HepG2 (cell line): ENCODE measurements around the gene AEBP1. TPM values are rescaled to one million over a fixed set of nuclear protein-coding genes. Genes with fewer than 3 reads are reported as not detected.

Experiments used
- DNMT1 ChIP-seq: sonication (generic); formaldehyde crosslinking; IDR thresholded peaks from 2 replicates; pipeline ENCODE4 v1.5.1; 2020; ENCODE audit warnings: mild to moderate bottlenecking, missing genetic modification reagents
- E2F2 ChIP-seq: sonication (generic); formaldehyde crosslinking; IDR thresholded peaks from 2 replicates; pipeline ENCODE4 v1.4.0; 2020; ENCODE audit warnings: missing genetic modification reagents, borderline replicate concordance
- EED ChIP-seq: sonication (generic); formaldehyde crosslinking; IDR thresholded peaks from 2 replicates; pipeline ENCODE4 v1.5.0; 2020; ENCODE audit warnings: mild to moderate bottlenecking, missing genetic modification reagents
- GPBP1L1 ChIP-seq: sonication (generic); formaldehyde crosslinking; IDR thresholded peaks from 2 replicates; pipeline ENCODE4 v1.5.0; 2020; ENCODE audit warnings: mild to moderate bottlenecking, missing genetic modification reagents
- GZF1 ChIP-seq: sonication (generic); formaldehyde crosslinking; IDR thresholded peaks from 2 replicates; pipeline ENCODE4 v1.5.1; 2020; ENCODE audit warnings: mild to moderate bottlenecking, missing genetic modification reagents
- HNF4A ChIP-seq: sonication (generic); formaldehyde crosslinking; IDR thresholded peaks from 2 replicates; pipeline ENCODE4 v1.4.0; 2020; ENCODE audit warnings: missing genetic modification reagents
- HNRNPLL ChIP-seq: fragments of 200-400 bp; formaldehyde crosslinking; IDR thresholded peaks from 2 replicates; pipeline ENCODE4 v1.6.1; 2017; ENCODE audit warnings: mild to moderate bottlenecking, low read depth, low read length; ENCODE audit not compliant: poor library complexity, severe bottlenecking
- IKZF5 ChIP-seq: IDR thresholded peaks from 2 replicates; pipeline ENCODE4 v1.6.1; 2018; ENCODE audit warnings: missing genetic modification reagents, mild to moderate bottlenecking, missing compliant biosample characterization
- JUN ChIP-seq: sonication (generic); formaldehyde crosslinking; IDR thresholded peaks from 2 replicates; pipeline ENCODE4 v1.4.0; 2020; ENCODE audit warnings: mild to moderate bottlenecking, missing genetic modification reagents
- KLF6 ChIP-seq: IDR thresholded peaks from 2 replicates; pipeline ENCODE4 v1.8.0; 2016; ENCODE audit warnings: missing biosample characterization, missing genetic modification reagents
- NBN ChIP-seq: fragments of 450-650 bp; conservative IDR thresholded peaks from 2 replicates; pipeline ENCODE4 v1.6.1; 2017
- PHF5A ChIP-seq: IDR thresholded peaks from one replicate; pipeline ENCODE4 v1.6.1; 2018; ENCODE audit warnings: low read depth, missing genetic modification reagents; ENCODE audit not compliant: unreplicated experiment
- SALL1 ChIP-seq: sonication (generic); formaldehyde crosslinking; IDR thresholded peaks from 2 replicates; pipeline ENCODE4 v1.8.0; 2022; ENCODE audit warnings: mild to moderate bottlenecking, missing genetic modification reagents
- SOX13 ChIP-seq, 3 experiments: fragments of 450-650 bp in 1 of 3; sonication (generic) in 1 of 3; formaldehyde crosslinking in 1 of 3; IDR thresholded peaks in 2 of 3; conservative IDR thresholded peaks in 1 of 3; 2 replicates each; pipeline versions ENCODE4 v1.5.0 to v1.6.1; 2016 to 2020; ENCODE audit warnings: antibody characterized with exemption in 1 of 3, mild to moderate bottlenecking in 1 of 3, missing compliant biosample characterization in 1 of 3, missing genetic modification reagents in 1 of 3, moderate library complexity in 1 of 3
- THAP7 ChIP-seq: sonication (generic); formaldehyde crosslinking; IDR thresholded peaks from 2 replicates; pipeline ENCODE4 v1.8.1; 2023; ENCODE audit warnings: mild to moderate bottlenecking, missing genetic modification reagents
- ZBTB7A ChIP-seq: sonication (generic); formaldehyde crosslinking; IDR thresholded peaks from 2 replicates; pipeline ENCODE4 v1.8.0; 2022; ENCODE audit warnings: mild to moderate bottlenecking, missing genetic modification reagents
- ZKSCAN8 ChIP-seq: IDR thresholded peaks from 2 replicates; pipeline ENCODE4 v1.6.1; 2016; ENCODE audit warnings: borderline replicate concordance, missing genetic modification reagents, missing compliant biosample characterization
- ZNF562 ChIP-seq: sonication (generic); formaldehyde crosslinking; IDR thresholded peaks from 2 replicates; pipeline ENCODE4 v1.8.0; 2022; ENCODE audit warnings: missing genetic modification reagents, borderline replicate concordance
- ZNF572 ChIP-seq: sonication (generic); formaldehyde crosslinking; IDR thresholded peaks from 2 replicates; pipeline ENCODE4 v1.5.1; 2020; ENCODE audit warnings: mild to moderate bottlenecking, missing genetic modification reagents
- ZNF724P ChIP-seq: sonication (generic); formaldehyde crosslinking; IDR thresholded peaks from 2 replicates; pipeline ENCODE4 v1.8.0; 2022; ENCODE audit warnings: missing genetic modification reagents, borderline replicate concordance
- ZNF737 ChIP-seq: sonication (generic); formaldehyde crosslinking; IDR thresholded peaks from 2 replicates; pipeline ENCODE4 v1.5.0; 2020; ENCODE audit warnings: missing genetic modification reagents, mild to moderate bottlenecking, borderline replicate concordance
- polyA plus RNA-seq, 8 experiments: library from polyadenylated mRNA; depleted of rRNA in 3 of 8; stranded (reverse) in 7 of 8; unstranded in 1 of 8; fragments of >200 nt; fragmentation: Illumina TruSeq in 4 of 8; extraction: Trizol in 4 of 8; gene quantifications; 2 replicates each; pipeline versions ENCODE4 v1.2.1 to v1.2.3, GENCODE V29; 2011 to 2016; ENCODE audit warnings: low read depth in 4 of 8, missing spikeins in 1 of 8, mixed read lengths in 1 of 8; ENCODE audit not compliant: insufficient read depth in 1 of 8
- total RNA-seq, 5 experiments: library from RNA; depleted of rRNA; stranded (reverse); fragments of >200 nt; fragmentation: Illumina TruSeq; extraction: Trizol; gene quantifications; 2 replicates each; pipeline ENCODE4 v1.2.3, GENCODE V29; 2016; ENCODE audit warnings: low read depth in 1 of 5
- TF ChIP-seq, protein P1 (sequence below): sonication (generic); formaldehyde crosslinking; IDR thresholded peaks from 2 replicates; pipeline ENCODE4 v1.5.1; 2020; ENCODE audit warnings: mild to moderate bottlenecking, missing genetic modification reagents, moderate library complexity
- TF ChIP-seq, protein P2 (sequence below): sonication (generic); formaldehyde crosslinking; IDR thresholded peaks from 2 replicates; pipeline ENCODE4 v1.4.0; 2020; ENCODE audit warnings: mild to moderate bottlenecking, missing genetic modification reagents

AEBP1 gene
- total and polyA plus RNA-seq, 2 of the 13 experiments (the other 11 are each of a cell fraction or from before 2014, with no cell fraction given): 0.22 to 0.55 TPM

DNA sequence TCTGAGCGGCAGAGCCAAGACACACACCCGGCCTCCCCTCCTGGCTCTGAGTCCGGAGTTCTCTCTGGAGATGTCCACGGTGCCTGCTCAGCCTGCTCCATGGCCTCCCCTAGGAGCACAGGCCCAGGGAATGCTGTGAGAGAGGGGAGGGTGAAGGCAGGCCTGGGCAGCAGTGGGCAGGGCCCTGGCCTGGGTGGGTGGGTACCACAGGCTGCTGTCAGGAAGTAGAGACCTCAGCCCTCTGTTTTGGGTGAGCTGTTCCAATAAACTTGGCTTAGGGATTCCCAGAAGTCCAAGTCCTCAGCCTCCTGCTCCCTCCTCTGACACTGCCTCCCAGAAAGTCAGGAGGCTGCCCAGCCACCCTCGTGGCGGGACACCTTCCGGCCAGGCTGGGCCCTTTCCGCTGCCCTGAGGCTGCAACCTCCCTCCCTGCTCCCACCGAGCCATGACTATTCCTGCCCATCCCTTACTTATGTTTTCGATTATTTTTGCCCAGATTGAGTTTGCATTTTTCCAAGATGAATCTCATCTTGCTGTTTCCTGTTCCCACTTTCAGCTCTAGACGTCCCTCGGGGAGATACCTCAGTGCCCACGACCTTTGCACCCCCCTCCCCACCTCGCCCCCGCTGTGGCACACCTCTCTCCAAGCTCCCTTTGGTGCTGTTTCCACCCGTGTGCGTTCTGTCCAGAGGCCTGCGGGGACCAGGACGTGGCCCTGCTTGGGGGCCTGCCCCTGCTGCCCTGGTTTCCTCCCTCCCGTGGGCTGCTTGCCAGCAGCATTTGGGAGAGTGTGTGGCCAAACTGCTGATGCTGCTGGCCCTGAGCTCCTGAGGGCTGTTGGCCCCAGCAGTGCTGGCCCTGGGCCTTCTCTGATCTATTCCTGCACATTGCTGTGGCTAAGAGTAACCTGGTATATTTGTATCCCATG is 16.0 kb upstream of the AEBP1 start (continued):
- TF ChIP-seq ZNF572 (CRISPR knock-in tag) (no peak), E2F2 (no peak), SOX13 (IDR thresholded peaks at IDR 0.05) (no peak), SOX13 (CRISPR knock-in tag; conservative IDR thresholded peaks at IDR 0.05 in 1 of 2, IDR thresholded peaks at IDR 0.05 in 1 of 2) (no peak), SALL1 (CRISPR knock-in tag) (no peak; the same call in 1 of the 2 replicates), ZKSCAN8 (CRISPR knock-in tag) (no peak), ZBTB7A (peak; percentile 44; the same call in 1 of the 2 replicates), EED (CRISPR knock-in tag) (no peak), HNRNPLL (no peak), GPBP1L1 (CRISPR knock-in tag) (no peak), JUN (CRISPR knock-in tag) (no peak), HNF4A (CRISPR knock-in tag) (peak; percentile 55), KLF6 (CRISPR knock-in tag) (no peak), IKZF5 (CRISPR knock-in tag) (no peak; the same call in 1 of the 2 replicates), THAP7 (CRISPR knock-in tag) (no peak), ZNF737 (CRISPR knock-in tag) (no peak), GZF1 (CRISPR knock-in tag) (no peak), ZNF724P (CRISPR knock-in tag) (no peak), NBN (no peak), ZNF562 (CRISPR knock-in tag) (no peak), DNMT1 (CRISPR knock-in tag) (no peak), PHF5A (CRISPR knock-in tag) (no peak)
- TF ChIP-seq, protein P1, sequence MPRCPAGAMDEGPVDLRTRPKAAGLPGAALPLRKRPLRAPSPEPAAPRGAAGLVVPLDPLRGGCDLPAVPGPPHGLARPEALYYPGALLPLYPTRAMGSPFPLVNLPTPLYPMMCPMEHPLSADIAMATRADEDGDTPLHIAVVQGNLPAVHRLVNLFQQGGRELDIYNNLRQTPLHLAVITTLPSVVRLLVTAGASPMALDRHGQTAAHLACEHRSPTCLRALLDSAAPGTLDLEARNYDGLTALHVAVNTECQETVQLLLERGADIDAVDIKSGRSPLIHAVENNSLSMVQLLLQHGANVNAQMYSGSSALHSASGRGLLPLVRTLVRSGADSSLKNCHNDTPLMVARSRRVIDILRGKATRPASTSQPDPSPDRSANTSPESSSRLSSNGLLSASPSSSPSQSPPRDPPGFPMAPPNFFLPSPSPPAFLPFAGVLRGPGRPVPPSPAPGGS (CRISPR knock-in tag): no peak
- TF ChIP-seq, protein P2, sequence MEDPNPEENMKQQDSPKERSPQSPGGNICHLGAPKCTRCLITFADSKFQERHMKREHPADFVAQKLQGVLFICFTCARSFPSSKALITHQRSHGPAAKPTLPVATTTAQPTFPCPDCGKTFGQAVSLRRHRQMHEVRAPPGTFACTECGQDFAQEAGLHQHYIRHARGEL (CRISPR knock-in tag): no peak
